GM12873 (cell line): ENCODE data around the gene HSF2BP.

Source experiments
- CTCF ChIP-seq: IDR thresholded peaks from 2 replicates; pipeline ENCODE4 v1.5.1; 2012; ENCODE audit warnings: low read depth, mild to moderate bottlenecking, moderate library complexity, low read length, control low read depth; ENCODE audit not compliant: insufficient read depth; ENCODE audit errors: missing control alignments

Gene HSF2BP

GRCh38 chr21:43571976-43572375 lies 87.3 kb downstream of the HSF2BP start:
- no peak for TF ChIP-seq CTCF
